K562 (cell line): ENCODE measurements around the gene ZNF564. TPM values are rescaled to one million over a fixed set of nuclear protein-coding genes. Genes with fewer than 3 reads are reported as not detected.

ENCODE experiments used
- AFF1 ChIP-seq, 2 experiments: fragments of 450-650 bp; IDR thresholded peaks; 2 replicates each; pipeline ENCODE4 v1.6.1; 2018; ENCODE audit warnings: mild to moderate bottlenecking in 2 of 2, low read depth in 1 of 2; ENCODE audit not compliant: partially characterized antibody in 2 of 2
- CREB3 ChIP-seq: fragments of 450-650 bp; conservative IDR thresholded peaks from 2 replicates; pipeline ENCODE4 v1.6.1; 2016; ENCODE audit warnings: missing genetic modification characterization, low read depth, mild to moderate bottlenecking, missing compliant biosample characterization, moderate library complexity
- CTCF ChIP-seq, 3 experiments: IDR thresholded peaks in 2 of 3; conservative IDR thresholded peaks in 1 of 3; 2 replicates each; pipeline ENCODE4 v1.5.1; 2011 to 2012; ENCODE audit warnings: low read length in 3 of 3, mild to moderate bottlenecking in 3 of 3, control low read depth in 2 of 3, improper control_type of control experiment in 1 of 3, inconsistent platforms in 1 of 3, low read depth in 1 of 3, mixed read lengths in 1 of 3, moderate library complexity in 1 of 3; ENCODE audit not compliant: insufficient read depth in 2 of 3
- CXXC5 ChIP-seq: fragments of 250-450 bp; sonication (Bioruptor Pico); IDR thresholded peaks from 2 replicates; pipeline ENCODE4 v1.8.0; 2022; ENCODE audit warnings: inconsistent platforms, mild to moderate bottlenecking, moderate library complexity
- DMBX1 ChIP-seq: fragments of 250-450 bp; sonication (Bioruptor Pico); IDR thresholded peaks from 2 replicates; pipeline ENCODE4 v1.8.0; 2022; ENCODE audit warnings: inconsistent platforms, mild to moderate bottlenecking, moderate library complexity, borderline replicate concordance
- FOXM1 ChIP-seq, 2 experiments: fragments of 450-650 bp in 1 of 2; sonication (generic) in 1 of 2; formaldehyde crosslinking in 1 of 2; IDR thresholded peaks; 2 replicates each; pipeline versions ENCODE4 v1.6.1 to v1.9.0; 2017 to 2022; ENCODE audit warnings: low read depth in 2 of 2, mild to moderate bottlenecking in 2 of 2, missing genetic modification reagents in 1 of 2, moderate library complexity in 1 of 2
- ILF3 ChIP-seq: fragments of 450-650 bp; IDR thresholded peaks from 2 replicates; pipeline ENCODE4 v1.6.1; 2018; ENCODE audit warnings: antibody characterized with exemption, mild to moderate bottlenecking, moderate library complexity, borderline replicate concordance
- JUNB ChIP-seq: fragments of 450-650 bp; formaldehyde crosslinking; conservative IDR thresholded peaks from 2 replicates; pipeline ENCODE4 v1.4.0; 2020; ENCODE audit warnings: mild to moderate bottlenecking
- MTA3 ChIP-seq: fragments of 450-650 bp; formaldehyde crosslinking; IDR thresholded peaks from 2 replicates; pipeline ENCODE4 v1.6.1; 2017; ENCODE audit warnings: mild to moderate bottlenecking, borderline replicate concordance
- NCOA4 ChIP-seq: fragments of 450-650 bp; IDR thresholded peaks from 2 replicates; pipeline ENCODE4 v1.6.1; 2018; ENCODE audit warnings: mild to moderate bottlenecking; ENCODE audit not compliant: partially characterized antibody
- NFE2 ChIP-seq: IDR thresholded peaks from 2 replicates; pipeline ENCODE4 v1.6.1; 2014; ENCODE audit warnings: antibody characterized with exemption, low read depth
- NFIC ChIP-seq: fragments of 450-650 bp; IDR thresholded peaks from 2 replicates; pipeline ENCODE4 v1.6.1; 2017; ENCODE audit warnings: mild to moderate bottlenecking, inconsistent platforms
- RFX1 ChIP-seq: fragments of 450-650 bp; IDR thresholded peaks from 2 replicates; pipeline ENCODE4 v1.6.1; 2016; ENCODE audit warnings: mild to moderate bottlenecking, moderate library complexity
- SMAD1 ChIP-seq: fragments of 150-350 bp; IDR thresholded peaks from 2 replicates; pipeline ENCODE4 v1.6.1; 2014; ENCODE audit warnings: low read length, low read depth; ENCODE audit not compliant: partially characterized antibody
- SPI1 ChIP-seq: IDR thresholded peaks from 2 replicates; pipeline ENCODE4 v1.6.1; 2011; ENCODE audit warnings: low read depth, low read length, control low read depth, borderline replicate concordance
- STAT5A ChIP-seq: IDR thresholded peaks from 2 replicates; pipeline ENCODE4 v1.6.1; 2012; ENCODE audit warnings: low read length, inconsistent platforms, borderline replicate concordance
- TFAM ChIP-seq: fragments of 250-450 bp; sonication (Bioruptor Pico); conservative IDR thresholded peaks from 2 replicates; pipeline ENCODE4 v1.5.0; 2021; ENCODE audit warnings: mild to moderate bottlenecking, moderate library complexity
- ZFP36 ChIP-seq: fragments of 150-350 bp; IDR thresholded peaks from 2 replicates; pipeline ENCODE4 v1.6.1; 2018; ENCODE audit warnings: low read length, low read depth; ENCODE audit not compliant: partially characterized antibody
- polyA plus RNA-seq, 8 experiments: library from polyadenylated mRNA; depleted of rRNA in 4 of 8; stranded (reverse) in 5 of 8; unstranded in 3 of 8; fragments of >200 nt; fragmentation: Nextera tagmentation in 2 of 8; fragmentation: Illumina TruSeq in 1 of 8; extraction: Ambion mirVana in 2 of 8; extraction: Trizol in 1 of 8; gene quantifications; 2 replicates each; pipeline versions ENCODE4 v1.2.1 to v1.2.3, GENCODE V29; 2011 to 2014; ENCODE audit warnings: inconsistent platforms in 1 of 8, missing spikeins in 1 of 8
- total RNA-seq, 7 experiments: library from RNA; depleted of rRNA in 6 of 7; stranded (reverse); fragments of >200 nt in 6 of 7; fragmentation: Illumina TruSeq in 2 of 7; extraction: Trizol in 2 of 7; gene quantifications; 2 replicates each; pipeline versions ENCODE4 v1.2.1 to v1.2.3, GENCODE V29; 2011 to 2021; ENCODE audit warnings: low replicate concordance in 1 of 7

ZNF564 gene
- total and polyA plus RNA-seq, 9 of the 15 experiments (the other 6 are each of a cell fraction or from before 2014, with no cell fraction given) = 1.4 to 8.1 (median 5.6) TPM

- TF ChIP-seq ILF3 (0 out of 2 replicates have a peak, but pooled peaks have one; percentile 16), STAT5A (peak; percentile 92), NFIC (peak; percentile 99), JUNB (no peak), SPI1 (no peak), CXXC5 (peak; percentile 76), DMBX1 (CRISPR knock-in tag) (peak; percentile 56), FOXM1 (IDR thresholded peaks at IDR 0.05; ENCODE audit: low read depth) (peak; percentile 94), FOXM1 (CRISPR knock-in tag; IDR thresholded peaks at IDR 0.05; ENCODE audit: low read depth) (no peak), NCOA4 (no peak), MTA3 (peak; percentile 84), TFAM (CRISPR knock-in tag) (no peak), SMAD1 (peak; percentile 89), NFE2 (peak; percentile 92), CTCF (IDR thresholded peaks at IDR 0.05 in 2 of 3, conservative IDR thresholded peaks at IDR 0.05 in 1 of 3; ENCODE audit: insufficient read depth in 2 of 3, low read depth in 1 of 3, low read length in 3 of 3) (no peak), AFF1 (IDR thresholded peaks at IDR 0.05; ENCODE audit: low read depth in 1 of 2, partially characterized antibody in 2 of 2) (peak in 1 of 2 experiments; percentile 65), ZFP36 (peak; percentile 49), RFX1 (no peak), CREB3 (tag) (no peak)
These were observed 6.8 kb downstream of the ZNF564 start (continued) for GRCh38 chr19:12544401-12544876.
